NCI-H2029 (cell line): ENCODE data around the gene DNM3.
A peak's percentile ranks its signal among the peaks of the same experiment; 100 is the strongest.

Source experiments
- DNase-seq: peaks from one replicate; lab custom pipeline; 2025; lab: John Stamatoyannopoulos, UW

The DNM3 gene

GRCh38 chr1:172328266-172328665, 487.0 kb downstream of the DNM3 start:
- no peak for DNase-seq

DNA sequence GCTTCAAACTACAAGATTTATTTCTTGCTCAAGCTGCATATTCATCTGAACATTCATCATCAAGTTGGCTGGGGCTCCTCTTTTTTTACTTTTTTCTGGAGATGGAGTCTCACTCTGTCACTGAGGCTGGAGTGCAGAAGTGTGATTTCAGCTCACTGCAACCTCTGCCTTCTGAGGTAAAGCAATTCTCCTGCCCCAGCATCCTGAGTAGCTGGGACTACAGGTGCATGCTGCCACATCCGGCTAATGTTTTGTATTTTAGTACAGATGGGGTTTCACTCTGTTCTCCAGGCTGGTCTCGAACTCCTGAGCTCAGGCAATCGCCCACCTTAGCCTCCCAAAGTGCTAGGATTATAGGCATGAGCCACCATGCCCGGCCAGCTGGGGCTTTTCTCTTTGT, 490.9 kb downstream of the DNM3 start:
- no peak for DNase-seq

DNA sequence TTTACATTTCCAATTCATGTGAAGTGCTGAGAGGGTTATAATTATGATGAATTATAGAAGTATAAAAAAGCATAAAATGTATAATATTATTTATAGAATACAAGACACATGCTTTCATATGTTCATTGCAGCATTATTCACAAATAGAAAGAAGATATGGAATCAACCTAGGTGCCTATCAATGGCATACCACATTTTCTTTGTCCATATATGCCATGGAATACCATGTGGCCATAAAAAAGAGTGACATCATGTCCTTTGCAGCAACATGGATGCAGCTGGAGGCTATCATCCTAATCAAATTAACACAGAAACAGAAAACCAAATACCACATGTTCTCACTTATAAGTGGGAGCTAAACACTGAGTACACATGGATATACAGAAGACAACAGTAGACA, 494.1 kb downstream of the DNM3 start:
- DNase-seq: no peak

DNA sequence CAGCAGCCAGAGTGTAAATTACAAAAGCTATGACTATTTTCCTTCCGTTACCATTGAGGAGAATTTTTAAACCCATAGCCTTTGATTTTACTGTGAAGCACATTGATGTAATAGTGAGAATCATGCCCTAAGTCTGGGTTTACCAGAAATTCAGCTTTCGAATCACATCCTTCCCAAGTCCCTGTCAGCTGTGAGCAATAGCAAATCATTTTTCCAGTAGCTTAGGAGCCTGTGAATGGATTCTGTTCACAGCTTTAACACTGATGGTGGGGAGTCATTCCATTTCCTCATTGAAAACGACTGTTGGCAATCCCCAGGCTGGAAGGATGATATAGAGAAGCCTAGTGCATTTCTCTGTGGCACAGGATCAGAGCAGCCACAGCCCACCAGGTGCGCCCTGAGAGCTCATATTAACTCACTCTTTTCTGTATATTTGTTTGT, 497.0 kb downstream of the DNM3 start:
- no peak for DNase-seq

DNA sequence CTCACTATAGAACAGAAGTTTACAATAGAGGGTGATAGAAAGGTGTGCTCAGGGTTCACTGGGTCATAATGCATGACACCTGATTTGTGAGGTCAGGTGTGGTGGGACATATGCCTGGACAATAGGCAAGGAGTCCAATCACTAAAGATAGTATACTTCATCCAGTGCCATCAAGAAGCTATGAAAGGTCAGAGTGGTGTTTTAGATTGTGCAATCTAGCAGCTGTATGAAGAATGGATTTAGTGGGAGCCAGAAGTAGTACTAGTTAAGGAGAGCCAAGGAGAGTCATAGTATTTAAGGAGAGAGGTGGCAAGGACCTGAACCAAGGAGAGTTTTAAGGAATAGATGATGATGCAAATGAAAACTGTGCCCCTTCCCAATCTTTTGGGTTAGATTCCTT, 498.5 kb downstream of the DNM3 start:
- no peak for DNase-seq

DNA sequence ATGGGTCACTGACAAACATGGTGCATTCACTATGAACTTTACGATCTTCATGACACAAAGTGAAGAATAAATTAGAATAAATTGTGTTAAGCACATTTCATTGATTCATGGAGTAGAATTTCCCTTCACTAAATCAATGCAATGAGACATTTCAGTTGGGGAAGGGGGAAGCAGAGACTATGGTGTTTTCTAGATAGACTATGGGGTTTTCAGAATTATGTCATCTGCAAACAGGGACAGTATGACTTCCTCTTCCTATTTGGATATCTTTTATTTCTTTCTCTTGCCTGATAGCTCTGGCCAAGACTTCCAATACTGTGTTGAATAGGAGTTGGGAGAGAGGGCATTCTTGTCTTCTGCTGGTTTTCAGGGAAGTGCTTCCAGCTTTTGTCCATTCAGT, 499.2 kb downstream of the DNM3 start:
- DNase-seq: no peak

DNA sequence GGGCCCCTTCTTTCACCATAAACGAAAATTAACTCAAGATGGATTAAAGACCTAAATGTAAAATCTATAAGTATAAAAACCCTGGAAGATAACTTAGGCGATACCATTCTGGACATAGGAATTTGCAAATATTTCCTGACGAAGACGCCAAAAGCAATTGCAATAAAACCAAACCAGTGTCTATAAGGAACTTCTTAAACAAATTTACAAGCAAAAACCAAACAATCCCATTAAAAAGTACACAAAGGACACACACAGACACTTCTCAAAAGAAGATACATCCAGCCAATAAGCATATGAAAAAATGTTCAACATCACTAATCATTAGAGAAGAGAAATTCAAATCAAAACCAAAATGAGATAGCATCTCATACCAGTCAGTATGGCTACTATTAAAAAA, 500.4 kb downstream of the DNM3 start:
- DNase-seq: no peak

- DNase-seq: no peak
These were observed 501.4 kb downstream of the DNM3 start for GRCh38 chr1:172342584-172343239.

DNA sequence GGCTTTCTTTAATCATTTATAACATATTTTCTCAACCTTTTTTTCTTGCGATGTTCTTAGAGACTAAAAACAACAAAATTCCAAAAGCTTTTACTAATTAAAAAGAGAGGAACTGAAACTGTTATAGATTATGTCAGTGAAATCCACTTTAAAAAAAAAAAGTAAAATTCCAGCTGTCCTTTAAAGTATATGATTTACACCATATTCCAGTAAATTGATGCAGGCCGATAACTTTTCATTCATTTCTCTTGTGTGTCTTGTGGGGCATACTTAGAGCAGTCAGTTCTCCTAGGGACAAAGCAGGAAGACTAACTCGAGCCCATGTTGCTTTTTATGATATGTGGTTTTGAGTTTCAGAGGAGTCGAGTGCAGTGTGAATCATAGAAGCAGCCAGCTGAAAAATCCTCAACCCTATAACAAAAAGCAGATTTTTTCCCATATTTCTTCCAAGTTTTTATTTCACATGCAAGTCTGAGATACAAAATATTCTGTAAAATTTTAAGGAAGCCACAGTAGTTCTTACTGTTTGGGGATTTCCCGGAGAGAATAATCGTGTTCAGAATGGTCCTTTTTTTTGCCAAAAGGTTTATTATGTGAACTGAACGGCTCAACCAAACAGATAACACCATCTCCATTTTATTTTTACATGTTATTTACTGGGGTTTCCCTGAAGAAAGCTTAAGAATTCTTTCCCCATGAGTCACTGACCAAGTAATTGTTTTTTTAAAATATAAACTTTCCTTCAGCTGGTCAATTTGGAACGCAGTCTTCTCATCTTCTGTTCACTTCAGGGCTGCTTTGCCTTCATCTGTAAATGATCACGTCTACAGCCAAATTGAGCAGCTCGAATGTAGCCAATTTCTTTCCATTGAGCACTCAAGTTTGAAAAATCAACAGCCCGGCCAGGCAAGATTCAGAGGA, 502.2 kb downstream of the DNM3 start:
- DNase-seq: no peak

DNA sequence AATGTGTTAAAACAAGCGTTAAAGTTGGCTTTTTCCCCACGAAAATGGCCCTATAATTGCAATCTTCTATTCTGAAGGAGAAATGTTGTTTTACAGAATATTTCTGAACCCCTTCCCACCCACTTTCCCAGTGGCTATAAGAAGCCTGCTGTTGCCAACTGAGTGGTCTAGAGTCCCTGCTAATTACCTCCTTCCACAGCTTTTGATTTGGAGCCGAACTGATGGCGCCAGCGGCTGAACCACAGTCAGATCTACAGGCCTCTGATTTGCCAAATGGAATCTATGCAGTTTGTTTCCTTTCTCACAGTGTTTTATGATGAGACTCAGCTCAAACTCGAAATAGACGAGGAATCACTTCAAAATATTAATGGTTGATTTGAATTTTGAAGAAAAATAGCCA, 503.1 kb downstream of the DNM3 start:
- no peak for DNase-seq

- no peak for DNase-seq
These were observed 503.8 kb downstream of the DNM3 start for GRCh38 chr1:172345077-172345476.

DNA sequence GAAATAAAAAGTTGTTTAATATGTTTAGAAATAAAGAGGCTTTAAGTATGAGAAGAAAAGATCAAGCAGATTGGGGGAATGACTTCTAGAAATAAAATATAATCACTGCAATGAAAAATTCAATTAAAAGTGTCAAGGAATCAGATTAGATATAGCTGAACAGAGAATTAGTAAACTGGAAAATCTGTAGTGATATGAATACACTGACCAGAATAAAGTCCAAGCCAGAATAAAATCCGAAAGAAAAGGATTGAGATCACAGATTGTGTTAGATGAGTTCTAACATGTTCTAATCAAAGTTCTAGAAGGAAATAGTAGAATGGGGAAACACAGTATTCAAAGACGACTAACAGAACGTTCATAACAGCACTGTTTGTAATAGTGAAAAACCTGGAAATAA, 506.1 kb downstream of the DNM3 start:
- DNase-seq: no peak

GRCh38 chr1:172350856-172351255, 509.6 kb downstream of the DNM3 start:
- DNase-seq: no peak

GRCh38 chr1:172351346-172351745, 510.0 kb downstream of the DNM3 start:
- DNase-seq: no peak

GRCh38 chr1:172351754-172352161, 510.5 kb downstream of the DNM3 start:
- DNase-seq: no peak

GRCh38 chr1:172352435-172352834, 511.1 kb downstream of the DNM3 start:
- DNase-seq: no peak

- no peak for DNase-seq
These were observed 513.3 kb downstream of the DNM3 start for GRCh38 chr1:172354291-172355274.

DNA sequence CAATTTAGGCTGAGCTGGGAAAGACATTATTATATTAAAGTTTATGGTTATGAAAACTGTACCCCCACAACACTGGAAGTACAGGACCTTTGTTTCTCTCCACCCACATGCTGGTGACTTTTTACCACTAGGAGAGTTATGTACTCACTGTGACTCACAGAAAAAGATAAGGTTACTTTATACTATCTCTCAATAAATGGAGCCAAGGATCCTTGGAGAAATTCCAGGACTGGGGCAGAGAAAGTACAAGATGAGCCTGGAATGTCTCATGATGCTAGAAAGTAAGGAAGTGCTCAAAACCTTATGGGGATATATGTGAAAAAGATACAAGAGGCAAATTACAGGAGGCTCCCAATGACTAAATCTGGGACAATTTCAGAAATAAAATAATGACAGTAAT, 515.3 kb downstream of the DNM3 start:
- no peak for DNase-seq

DNA sequence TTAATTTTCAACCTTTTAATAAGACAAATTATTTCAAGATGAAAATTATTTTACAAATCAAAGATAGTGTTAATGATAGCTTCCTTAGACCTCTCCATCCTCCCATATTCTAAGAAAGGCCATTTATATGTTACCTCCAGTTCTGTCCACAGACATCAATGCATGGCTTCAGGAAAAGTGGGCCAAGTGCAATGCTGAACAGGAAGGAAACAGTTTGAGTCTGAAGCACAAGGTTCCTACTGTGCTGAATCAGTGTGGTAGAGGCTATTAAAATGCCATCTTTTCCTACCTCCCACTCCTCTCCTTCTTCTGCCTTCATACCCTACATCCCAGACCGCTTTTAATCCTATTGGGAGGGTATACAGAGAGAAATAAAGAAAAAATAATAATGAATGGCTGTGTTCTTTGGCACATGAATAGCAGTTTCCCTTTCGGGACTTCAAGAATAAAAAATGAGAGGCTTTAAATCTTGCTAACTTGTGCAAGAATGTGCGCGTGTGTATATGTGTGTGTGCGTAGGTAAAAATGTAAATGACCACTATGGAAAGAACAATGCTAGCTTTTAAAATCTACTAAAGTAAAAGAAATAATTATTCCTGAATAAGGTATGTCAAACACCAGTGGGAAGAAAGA, 516.6 kb downstream of the DNM3 start:
- DNase-seq: no peak

- DNase-seq: peak; percentile 65
These were observed 518.2 kb downstream of the DNM3 start for GRCh38 chr1:172359491-172359999.

GRCh38 chr1:172360511-172360910, 519.2 kb downstream of the DNM3 start:
- DNase-seq: no peak

DNA sequence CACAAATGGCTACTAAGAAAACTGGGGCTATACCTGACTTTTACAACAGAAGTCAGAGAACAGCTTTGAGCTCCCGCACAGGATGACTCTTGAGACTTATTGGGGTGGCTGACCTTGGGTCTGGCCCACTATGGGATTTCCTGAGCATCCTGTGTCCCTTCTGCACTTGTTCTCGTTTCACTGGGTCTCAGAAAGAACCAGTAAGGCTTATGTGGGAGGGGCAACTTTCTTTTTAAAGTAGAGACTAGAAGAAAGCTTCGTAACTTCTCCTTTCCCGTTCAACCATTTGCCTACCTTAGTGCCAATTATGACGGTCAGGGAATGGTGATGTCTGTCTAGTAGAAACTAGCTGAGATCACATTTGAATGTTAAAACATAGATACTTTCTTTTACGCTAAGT, 519.7 kb downstream of the DNM3 start:
- DNase-seq: no peak
